Muscle layer of colon (tissue), 2 donors: ENCODE results near the gene TMEM272.

ENCODE experiments used
- H3K27ac ChIP-seq: one replicate; pipeline ENCODE4 v1.7.0; 2013; ENCODE audit warnings: low read depth, mild to moderate bottlenecking, low read length, moderate library complexity
- H3K27me3 ChIP-seq, 2 donors: one replicate each; pipeline ENCODE4 v1.7.0; 2013; ENCODE audit warnings: low read length in 2 of 2, mild to moderate bottlenecking in 2 of 2; ENCODE audit not compliant: insufficient read depth in 2 of 2, control insufficient read depth in 1 of 2
- H3K36me3 ChIP-seq: one replicate; pipeline ENCODE4 v1.7.0; 2013; ENCODE audit warnings: mild to moderate bottlenecking, low read length; ENCODE audit not compliant: insufficient read depth
- H3K4me1 ChIP-seq: one replicate; pipeline ENCODE4 v1.7.0; 2013; ENCODE audit warnings: mild to moderate bottlenecking, low read length; ENCODE audit not compliant: insufficient read depth
- H3K4me3 ChIP-seq, 2 donors: one replicate each; pipeline ENCODE4 v1.7.0; 2013; ENCODE audit warnings: low read length in 2 of 2, low read depth in 1 of 2, mild to moderate bottlenecking in 1 of 2, moderate library complexity in 1 of 2
- H3K9ac ChIP-seq: one replicate; pipeline ENCODE4 v1.7.0; 2013; ENCODE audit warnings: low read length
- H3K9me3 ChIP-seq: one replicate; pipeline ENCODE4 v1.7.0; 2013; ENCODE audit warnings: mild to moderate bottlenecking, low read length
- donor health status: abdominal sarcoma.
- donor health status: Adenocarcinoma of cecum.

Gene TMEM272

GRCh38 chr13:51823863-51824262 lies 21.1 kb downstream of the TMEM272 start:
- Histone ChIP-seq H3K9me3 (no peaks in the 10 kb centered on the region), H3K27me3 (no peaks in the 10 kb centered on the region), H3K27ac (no peak overlapping the region), H3K4me1 (peaks cover 40% of the 10 kb centered on the region), H3K36me3 (no peaks in the 10 kb centered on the region), H3K4me3 (no peak overlapping the region), H3K9ac (no peak overlapping the region)

GRCh38 chr13:51823359-51823758 lies 21.6 kb downstream of the TMEM272 start:
- H3K4me1 ChIP-seq: peaks cover 42% of the 10 kb centered on the region
- H3K27ac ChIP-seq: no peak overlapping the region

GRCh38 chr13:51822106-51822815 lies 22.7 kb downstream of the TMEM272 start:
- no peak overlapping the region for H3K9ac ChIP-seq
- H3K27ac ChIP-seq: no peak overlapping the region
- H3K4me3 ChIP-seq: no peak overlapping the region
- H3K4me1 ChIP-seq: peaks cover 34% of the 10 kb centered on the region
- H3K9me3 ChIP-seq: no peaks in the 10 kb centered on the region
- H3K27me3 ChIP-seq: no peaks in the 10 kb centered on the region
- no peaks in the 10 kb centered on the region for H3K36me3 ChIP-seq

More at GRCh38 chr13:51823359-51823758, 21.6 kb downstream of the TMEM272 start:
- no peaks in the 10 kb centered on the region for H3K27me3 ChIP-seq
- no peaks in the 10 kb centered on the region for H3K36me3 ChIP-seq
- no peaks in the 10 kb centered on the region for H3K9me3 ChIP-seq
- no peak overlapping the region for H3K4me3 ChIP-seq
- no peak overlapping the region for H3K9ac ChIP-seq

GRCh38 chr13:51821606-51822005 lies 23.4 kb downstream of the TMEM272 start:
- Histone ChIP-seq H3K4me3 (no peak overlapping the region), H3K9me3 (no peaks in the 10 kb centered on the region), H3K36me3 (no peaks in the 10 kb centered on the region), H3K27me3 (no peaks in the 10 kb centered on the region), H3K9ac (no peak overlapping the region), H3K27ac (no peak overlapping the region), H3K4me1 (peaks cover 28% of the 10 kb centered on the region)

GRCh38 chr13:51820016-51820597 lies 24.9 kb downstream of the TMEM272 start:
- H3K27ac ChIP-seq: no peak overlapping the region
- no peaks in the 10 kb centered on the region for H3K9me3 ChIP-seq
- no peaks in the 10 kb centered on the region for H3K36me3 ChIP-seq

GRCh38 chr13:51819544-51819943 lies 25.4 kb downstream of the TMEM272 start:
- H3K36me3 ChIP-seq: no peaks in the 10 kb centered on the region
- no peaks in the 10 kb centered on the region for H3K27me3 ChIP-seq
- H3K9ac ChIP-seq: no peak overlapping the region
- no peak overlapping the region for H3K27ac ChIP-seq
- H3K4me3 ChIP-seq: no peak overlapping the region
- peaks cover 21% of the 10 kb centered on the region for H3K4me1 ChIP-seq
- no peaks in the 10 kb centered on the region for H3K9me3 ChIP-seq

More at GRCh38 chr13:51820016-51820597, 24.9 kb downstream of the TMEM272 start:
- H3K4me1 ChIP-seq: peaks cover 20% of the 10 kb centered on the region
- H3K27me3 ChIP-seq: no peaks in the 10 kb centered on the region
- no peak overlapping the region for H3K9ac ChIP-seq
- no peak overlapping the region for H3K4me3 ChIP-seq

- no peaks in the 10 kb centered on the region for H3K27me3 ChIP-seq
- no peaks in the 10 kb centered on the region for H3K9me3 ChIP-seq
- no peaks in the 10 kb centered on the region for H3K36me3 ChIP-seq
- H3K4me3 ChIP-seq: no peak overlapping the region
- no peak overlapping the region for H3K27ac ChIP-seq
- no peak overlapping the region for H3K9ac ChIP-seq
- peaks cover 21% of the 10 kb centered on the region for H3K4me1 ChIP-seq
Observed at GRCh38 chr13:51818781-51819511, 26.0 kb downstream of the TMEM272 start.

- H3K27ac ChIP-seq: no peak overlapping the region
- H3K4me1 ChIP-seq: peaks cover 21% of the 10 kb centered on the region
- H3K9ac ChIP-seq: no peak overlapping the region
- H3K9me3 ChIP-seq: no peaks in the 10 kb centered on the region
- H3K36me3 ChIP-seq: no peaks in the 10 kb centered on the region
- no peak overlapping the region for H3K4me3 ChIP-seq
- no peaks in the 10 kb centered on the region for H3K27me3 ChIP-seq
Observed at GRCh38 chr13:51818276-51818675, 26.7 kb downstream of the TMEM272 start.

GRCh38 chr13:51817717-51818116 lies 27.3 kb downstream of the TMEM272 start:
- Histone ChIP-seq H3K9me3 (no peaks in the 10 kb centered on the region), H3K27me3 (no peaks in the 10 kb centered on the region), H3K9ac (no peak overlapping the region), H3K27ac (no peak overlapping the region), H3K4me1 (peaks cover 21% of the 10 kb centered on the region), H3K36me3 (no peaks in the 10 kb centered on the region), H3K4me3 (no peak overlapping the region)

GRCh38 chr13:51816604-51817249 lies 28.2 kb downstream of the TMEM272 start:
- H3K27me3 ChIP-seq: no peaks in the 10 kb centered on the region
- no peak overlapping the region for H3K9ac ChIP-seq
- no peaks in the 10 kb centered on the region for H3K9me3 ChIP-seq
- peaks cover 21% of the 10 kb centered on the region for H3K4me1 ChIP-seq
- no peak overlapping the region for H3K4me3 ChIP-seq
- H3K36me3 ChIP-seq: no peaks in the 10 kb centered on the region
- no peak overlapping the region for H3K27ac ChIP-seq

- Histone ChIP-seq H3K27ac (no peak overlapping the region), H3K9ac (no peak overlapping the region), H3K4me1 (peaks cover 21% of the 10 kb centered on the region), H3K4me3 (peak overlapping the region in 1 of 2 donors; percentile 51), H3K27me3 (no peaks in the 10 kb centered on the region), H3K36me3 (no peaks in the 10 kb centered on the region), H3K9me3 (no peaks in the 10 kb centered on the region)
Observed at GRCh38 chr13:51815848-51816247, 29.1 kb downstream of the TMEM272 start.
